ENCODE results near the gene NAALADL1.

The NAALADL1 gene

DNA sequence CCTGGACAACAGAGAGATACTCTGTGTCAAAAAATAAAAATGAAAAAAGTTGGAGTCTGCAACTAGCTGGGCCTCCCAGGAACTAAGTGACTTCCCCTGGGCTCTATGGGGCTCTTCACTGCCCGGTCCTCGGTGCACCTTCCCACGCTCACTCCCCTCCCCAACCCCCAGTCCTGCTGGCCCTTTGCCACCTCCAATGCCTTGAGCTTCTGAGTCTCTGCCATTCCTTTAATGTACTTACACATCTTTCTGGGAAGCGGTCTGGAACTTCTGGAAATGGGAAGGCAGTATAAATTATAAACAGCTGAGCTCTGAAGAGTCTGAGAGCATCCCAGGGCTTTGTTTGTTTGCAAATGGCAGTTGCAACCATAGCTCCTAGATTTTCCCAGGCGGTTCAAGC lies 55.6 kb downstream of the NAALADL1 start:
- TF ChIP-seq, protein P1, sequence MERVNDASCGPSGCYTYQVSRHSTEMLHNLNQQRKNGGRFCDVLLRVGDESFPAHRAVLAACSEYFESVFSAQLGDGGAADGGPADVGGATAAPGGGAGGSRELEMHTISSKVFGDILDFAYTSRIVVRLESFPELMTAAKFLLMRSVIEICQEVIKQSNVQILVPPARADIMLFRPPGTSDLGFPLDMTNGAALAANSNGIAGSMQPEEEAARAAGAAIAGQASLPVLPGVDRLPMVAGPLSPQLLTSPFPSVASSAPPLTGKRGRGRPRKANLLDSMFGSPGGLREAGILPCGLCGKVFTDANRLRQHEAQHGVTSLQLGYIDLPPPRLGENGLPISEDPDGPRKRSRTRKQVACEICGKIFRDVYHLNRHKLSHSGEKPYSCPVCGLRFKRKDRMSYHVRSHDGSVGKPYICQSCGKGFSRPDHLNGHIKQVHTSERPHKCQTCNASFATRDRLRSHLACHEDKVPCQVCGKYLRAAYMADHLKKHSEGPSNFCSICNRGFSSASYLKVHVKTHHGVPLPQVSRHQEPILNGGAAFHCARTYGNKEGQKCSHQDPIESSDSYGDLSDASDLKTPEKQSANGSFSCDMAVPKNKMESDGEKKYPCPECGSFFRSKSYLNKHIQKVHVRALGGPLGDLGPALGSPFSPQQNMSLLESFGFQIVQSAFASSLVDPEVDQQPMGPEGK (CRISPR knock-in tag; IDR thresholded peaks at IDR 0.05; ENCODE audit: borderline replicate concordance) = no peak
- no peak for TF ChIP-seq TOX (CRISPR knock-in tag; IDR thresholded peaks at IDR 0.05; ENCODE audit: borderline replicate concordance)
- no peak for TF ChIP-seq ESRRG (CRISPR knock-in tag; IDR thresholded peaks at IDR 0.05)
- TF ChIP-seq BACH2 (CRISPR knock-in tag; IDR thresholded peaks at IDR 0.05; ENCODE audit: borderline replicate concordance) = no peak
- TF ChIP-seq ZNF565 (CRISPR knock-in tag; conservative IDR thresholded peaks at IDR 0.05; ENCODE audit: low read depth) = no peak
- TF ChIP-seq, protein P2, sequence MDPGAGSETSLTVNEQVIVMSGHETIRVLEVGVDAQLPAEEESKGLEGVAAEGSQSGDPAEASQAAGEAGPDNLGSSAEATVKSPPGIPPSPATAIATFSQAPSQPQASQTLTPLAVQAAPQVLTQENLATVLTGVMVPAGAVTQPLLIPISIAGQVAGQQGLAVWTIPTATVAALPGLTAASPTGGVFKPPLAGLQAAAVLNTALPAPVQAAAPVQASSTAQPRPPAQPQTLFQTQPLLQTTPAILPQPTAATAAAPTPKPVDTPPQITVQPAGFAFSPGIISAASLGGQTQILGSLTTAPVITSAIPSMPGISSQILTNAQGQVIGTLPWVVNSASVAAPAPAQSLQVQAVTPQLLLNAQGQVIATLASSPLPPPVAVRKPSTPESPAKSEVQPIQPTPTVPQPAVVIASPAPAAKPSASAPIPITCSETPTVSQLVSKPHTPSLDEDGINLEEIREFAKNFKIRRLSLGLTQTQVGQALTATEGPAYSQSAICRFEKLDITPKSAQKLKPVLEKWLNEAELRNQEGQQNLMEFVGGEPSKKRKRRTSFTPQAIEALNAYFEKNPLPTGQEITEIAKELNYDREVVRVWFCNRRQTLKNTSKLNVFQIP (CRISPR knock-in tag; IDR thresholded peaks at IDR 0.05; ENCODE audit: borderline replicate concordance, low read depth) = no peak
- TF ChIP-seq ISL1 (CRISPR knock-in tag; IDR thresholded peaks at IDR 0.05) = no peak
- no peak for TF ChIP-seq ZC3H10 (CRISPR knock-in tag; IDR thresholded peaks at IDR 0.05)
- no peak for TF ChIP-seq ZFP3 (CRISPR knock-in tag; IDR thresholded peaks at IDR 0.05)
- no peak for TF ChIP-seq PPARA (CRISPR knock-in tag; IDR thresholded peaks at IDR 0.05; ENCODE audit: borderline replicate concordance)
- no peak for TF ChIP-seq RARB (CRISPR knock-in tag; IDR thresholded peaks at IDR 0.05)
- TF ChIP-seq, protein P3, sequence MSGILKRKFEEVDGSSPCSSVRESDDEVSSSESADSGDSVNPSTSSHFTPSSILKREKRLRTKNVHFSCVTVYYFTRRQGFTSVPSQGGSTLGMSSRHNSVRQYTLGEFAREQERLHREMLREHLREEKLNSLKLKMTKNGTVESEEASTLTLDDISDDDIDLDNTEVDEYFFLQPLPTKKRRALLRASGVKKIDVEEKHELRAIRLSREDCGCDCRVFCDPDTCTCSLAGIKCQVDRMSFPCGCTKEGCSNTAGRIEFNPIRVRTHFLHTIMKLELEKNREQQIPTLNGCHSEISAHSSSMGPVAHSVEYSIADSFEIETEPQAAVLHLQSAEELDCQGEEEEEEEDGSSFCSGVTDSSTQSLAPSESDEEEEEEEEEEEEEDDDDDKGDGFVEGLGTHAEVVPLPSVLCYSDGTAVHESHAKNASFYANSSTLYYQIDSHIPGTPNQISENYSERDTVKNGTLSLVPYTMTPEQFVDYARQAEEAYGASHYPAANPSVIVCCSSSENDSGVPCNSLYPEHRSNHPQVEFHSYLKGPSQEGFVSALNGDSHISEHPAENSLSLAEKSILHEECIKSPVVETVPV (CRISPR knock-in tag; IDR thresholded peaks at IDR 0.05) = no peak
- TF ChIP-seq, protein P4, sequence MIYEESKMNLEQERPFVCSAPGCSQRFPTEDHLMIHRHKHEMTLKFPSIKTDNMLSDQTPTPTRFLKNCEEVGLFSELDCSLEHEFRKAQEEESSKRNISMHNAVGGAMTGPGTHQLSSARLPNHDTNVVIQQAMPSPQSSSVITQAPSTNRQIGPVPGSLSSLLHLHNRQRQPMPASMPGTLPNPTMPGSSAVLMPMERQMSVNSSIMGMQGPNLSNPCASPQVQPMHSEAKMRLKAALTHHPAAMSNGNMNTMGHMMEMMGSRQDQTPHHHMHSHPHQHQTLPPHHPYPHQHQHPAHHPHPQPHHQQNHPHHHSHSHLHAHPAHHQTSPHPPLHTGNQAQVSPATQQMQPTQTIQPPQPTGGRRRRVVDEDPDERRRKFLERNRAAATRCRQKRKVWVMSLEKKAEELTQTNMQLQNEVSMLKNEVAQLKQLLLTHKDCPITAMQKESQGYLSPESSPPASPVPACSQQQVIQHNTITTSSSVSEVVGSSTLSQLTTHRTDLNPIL (CRISPR knock-in tag; IDR thresholded peaks at IDR 0.05; ENCODE audit: low read depth) = no peak
- TF ChIP-seq, protein P5, sequence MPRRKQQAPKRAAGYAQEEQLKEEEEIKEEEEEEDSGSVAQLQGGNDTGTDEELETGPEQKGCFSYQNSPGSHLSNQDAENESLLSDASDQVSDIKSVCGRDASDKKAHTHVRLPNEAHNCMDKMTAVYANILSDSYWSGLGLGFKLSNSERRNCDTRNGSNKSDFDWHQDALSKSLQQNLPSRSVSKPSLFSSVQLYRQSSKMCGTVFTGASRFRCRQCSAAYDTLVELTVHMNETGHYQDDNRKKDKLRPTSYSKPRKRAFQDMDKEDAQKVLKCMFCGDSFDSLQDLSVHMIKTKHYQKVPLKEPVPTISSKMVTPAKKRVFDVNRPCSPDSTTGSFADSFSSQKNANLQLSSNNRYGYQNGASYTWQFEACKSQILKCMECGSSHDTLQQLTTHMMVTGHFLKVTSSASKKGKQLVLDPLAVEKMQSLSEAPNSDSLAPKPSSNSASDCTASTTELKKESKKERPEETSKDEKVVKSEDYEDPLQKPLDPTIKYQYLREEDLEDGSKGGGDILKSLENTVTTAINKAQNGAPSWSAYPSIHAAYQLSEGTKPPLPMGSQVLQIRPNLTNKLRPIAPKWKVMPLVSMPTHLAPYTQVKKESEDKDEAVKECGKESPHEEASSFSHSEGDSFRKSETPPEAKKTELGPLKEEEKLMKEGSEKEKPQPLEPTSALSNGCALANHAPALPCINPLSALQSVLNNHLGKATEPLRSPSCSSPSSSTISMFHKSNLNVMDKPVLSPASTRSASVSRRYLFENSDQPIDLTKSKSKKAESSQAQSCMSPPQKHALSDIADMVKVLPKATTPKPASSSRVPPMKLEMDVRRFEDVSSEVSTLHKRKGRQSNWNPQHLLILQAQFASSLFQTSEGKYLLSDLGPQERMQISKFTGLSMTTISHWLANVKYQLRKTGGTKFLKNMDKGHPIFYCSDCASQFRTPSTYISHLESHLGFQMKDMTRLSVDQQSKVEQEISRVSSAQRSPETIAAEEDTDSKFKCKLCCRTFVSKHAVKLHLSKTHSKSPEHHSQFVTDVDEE (CRISPR knock-in tag; IDR thresholded peaks at IDR 0.05) = no peak
- no peak for ATAC-seq

DNA sequence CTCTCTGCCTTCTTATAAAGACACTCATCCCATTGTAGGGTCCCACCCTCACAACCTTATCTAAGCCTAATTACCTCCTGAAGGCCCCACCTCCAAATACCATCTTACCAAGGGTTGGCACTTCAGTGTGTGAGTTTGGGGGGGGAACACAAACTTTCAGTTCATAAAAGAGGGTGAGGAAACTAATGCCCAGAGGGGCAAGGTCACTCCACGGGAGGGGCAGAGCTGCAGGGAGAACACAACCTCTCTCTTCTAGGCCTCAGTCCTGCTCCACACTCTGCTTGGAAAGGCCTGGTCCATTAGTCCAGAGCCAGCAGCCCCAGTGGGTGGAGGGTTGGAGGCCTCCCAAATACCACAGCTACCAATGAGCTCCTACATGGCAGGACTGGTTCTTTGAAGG lies 58.9 kb downstream of the NAALADL1 start:
- no peak for ATAC-seq
- no peak for TF ChIP-seq TOX (CRISPR knock-in tag; IDR thresholded peaks at IDR 0.05; ENCODE audit: borderline replicate concordance)
- no peak for TF ChIP-seq TCF4 (CRISPR knock-in tag; IDR thresholded peaks at IDR 0.05; ENCODE audit: borderline replicate concordance)
- no peak for TF ChIP-seq PPARA (CRISPR knock-in tag; IDR thresholded peaks at IDR 0.05; ENCODE audit: borderline replicate concordance)
- TF ChIP-seq, protein P4 (CRISPR knock-in tag; IDR thresholded peaks at IDR 0.05; ENCODE audit: low read depth) = no peak
- TF ChIP-seq GLIS3 (CRISPR knock-in tag; IDR thresholded peaks at IDR 0.05) = no peak
- no peak for TF ChIP-seq ARNTL (CRISPR knock-in tag; IDR thresholded peaks at IDR 0.05; ENCODE audit: borderline replicate concordance, low read depth)
- TF ChIP-seq, protein P5 (CRISPR knock-in tag; IDR thresholded peaks at IDR 0.05) = no peak
- TF ChIP-seq CSDC2 (CRISPR knock-in tag; IDR thresholded peaks at IDR 0.05) = no peak
- no peak for TF ChIP-seq ZFP3 (CRISPR knock-in tag; IDR thresholded peaks at IDR 0.05)
- TF ChIP-seq SNAI2 (CRISPR knock-in tag; IDR thresholded peaks at IDR 0.05) = no peak
